Large intestine (tissue), 3 donors: ENCODE results near the gene SMIM13. TPM values are rescaled to one million over a fixed set of nuclear protein-coding genes. Genes with fewer than 3 reads are reported as not detected.

ENCODE experiments used
- DNase-seq, 2 donors: peaks; one replicate each; pipeline versions ENCODE4 v3.0.0 to v3.0.0-alpha.2; 2013
- H3K27ac ChIP-seq: one replicate; pipeline ENCODE4 v1.5.1; 2013; ENCODE audit warnings: low read length
- H3K27me3 ChIP-seq: 2 replicates; pipeline ENCODE4 v1.6.1; 2013; ENCODE audit warnings: low read length; ENCODE audit not compliant: control insufficient read depth, insufficient read depth
- H3K36me3 ChIP-seq: 2 replicates; pipeline ENCODE4 v1.6.1; 2013; ENCODE audit warnings: low read length; ENCODE audit not compliant: control insufficient read depth, insufficient read depth
- H3K4me1 ChIP-seq: one replicate; pipeline ENCODE4 v1.6.1; 2013; ENCODE audit warnings: low read length; ENCODE audit not compliant: control insufficient read depth, insufficient read depth
- H3K4me3 ChIP-seq: one replicate; pipeline ENCODE4 v1.5.1; 2013; ENCODE audit warnings: low read length
- H3K9me3 ChIP-seq: one replicate; pipeline ENCODE4 v1.6.1; 2013; ENCODE audit warnings: mild to moderate bottlenecking, low read depth, low read length, moderate library complexity; ENCODE audit not compliant: control insufficient read depth
- WGBS: methylation state at CpG from one replicate; pipeline ENCODE4 v1.1.5; 2013; ENCODE audit warnings: low lambda C conversion rate; ENCODE audit not compliant: insufficient coverage; 5-methylcytosine and 5-hydroxymethylcytosine counted together
- polyA plus RNA-seq: library from polyadenylated mRNA; unstranded; fragments of 120-200 nt; gene quantifications from one replicate; pipeline ENCODE4 v1.2.1, GENCODE V29; 2013

The SMIM13 gene
- polyA plus RNA-seq, 1 donor, result 13.0 TPM

DNA sequence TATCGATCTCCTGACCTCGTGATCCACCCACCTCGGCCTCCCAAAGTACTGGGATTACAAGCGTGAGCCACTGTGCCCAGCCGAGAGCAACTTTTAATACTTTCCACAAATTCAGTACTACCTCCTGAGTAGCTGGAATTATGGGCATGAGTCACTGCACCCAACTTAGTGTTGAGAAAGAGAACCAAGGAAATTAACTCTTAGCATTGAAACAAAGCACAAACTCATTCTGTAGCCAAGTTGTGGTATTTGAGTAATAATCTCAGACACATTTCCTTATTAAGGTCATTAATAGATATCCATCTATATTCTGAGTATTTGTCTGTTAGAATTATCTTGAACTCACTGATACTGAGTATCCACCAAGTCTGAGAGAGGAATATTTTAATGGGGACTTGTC is 35.2 kb upstream of the SMIM13 start:
- Histone ChIP-seq H3K9me3 (no peaks in the 10 kb centered on the region), H3K36me3 (no peaks in the 10 kb centered on the region), H3K4me3 (no peak overlapping the region), H3K27me3 (no peaks in the 10 kb centered on the region), H3K27ac (no peak overlapping the region), H3K4me1 (no peaks in the 10 kb centered on the region)
- DNase-seq, result no peak
- no CpG with 5 or more reads among the region's 5 CpGs for WGBS

DNA sequence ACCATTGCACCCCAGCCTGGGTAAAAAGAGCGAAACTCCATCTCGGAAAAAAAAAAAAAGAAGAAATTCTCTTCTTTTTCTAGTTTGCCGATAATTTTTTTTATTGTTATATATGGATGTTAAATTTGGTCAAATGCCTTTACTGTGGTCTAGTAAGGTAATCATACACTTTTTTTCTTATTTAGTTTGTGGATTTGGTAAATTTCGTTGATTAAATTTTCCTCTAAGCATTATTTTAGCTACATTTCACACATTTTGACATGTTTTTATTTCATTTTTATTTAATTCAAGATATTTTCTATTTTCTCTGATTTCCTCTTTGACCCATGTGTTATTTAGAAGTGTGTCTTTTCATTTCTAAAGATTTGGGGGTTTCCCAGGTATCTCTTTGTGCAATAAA is 31.6 kb upstream of the SMIM13 start:
- H3K27ac ChIP-seq, result no peak overlapping the region
- H3K36me3 ChIP-seq, result no peaks in the 10 kb centered on the region
- no peak for DNase-seq
- H3K9me3 ChIP-seq, result no peaks in the 10 kb centered on the region
- no peak overlapping the region for H3K4me3 ChIP-seq
- no peaks in the 10 kb centered on the region for H3K27me3 ChIP-seq
- H3K4me1 ChIP-seq, result peaks cover 3% of the 10 kb centered on the region
- 93% methylated on average over 1 of the region's 4 CpGs for WGBS

DNA sequence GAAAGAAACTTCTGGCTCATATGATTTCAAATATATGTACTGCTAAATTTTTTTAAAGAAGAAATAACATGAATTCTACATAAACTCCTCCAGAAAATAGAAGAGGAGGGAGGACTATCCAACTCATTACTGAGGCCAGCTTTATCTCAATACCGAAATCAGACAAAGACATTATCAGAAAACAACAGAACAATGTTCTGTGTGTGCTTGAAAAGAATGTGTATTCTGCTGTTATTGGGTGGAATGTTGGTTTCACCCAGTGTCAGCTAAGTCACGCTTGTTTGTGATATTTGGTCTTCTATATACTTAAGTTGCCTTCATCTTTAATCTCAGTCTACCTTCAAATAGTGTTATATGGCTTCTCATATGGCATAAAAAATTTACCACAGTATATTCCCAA is 30.9 kb upstream of the SMIM13 start:
- H3K9me3 ChIP-seq, result no peaks in the 10 kb centered on the region
- no peaks in the 10 kb centered on the region for H3K36me3 ChIP-seq
- no peak overlapping the region for H3K27ac ChIP-seq
- H3K4me1 ChIP-seq, result peaks cover 8% of the 10 kb centered on the region
- DNase-seq, result no peak
- H3K4me3 ChIP-seq, result no peak overlapping the region
- H3K27me3 ChIP-seq, result no peaks in the 10 kb centered on the region
- WGBS, result 78% methylated on average over 1 of the region's 2 CpGs

- H3K36me3 ChIP-seq, result no peaks in the 10 kb centered on the region
- no peaks in the 10 kb centered on the region for H3K9me3 ChIP-seq
- H3K27me3 ChIP-seq, result no peaks in the 10 kb centered on the region
- no peak overlapping the region for H3K27ac ChIP-seq
- peaks cover 15% of the 10 kb centered on the region for H3K4me1 ChIP-seq
- WGBS, result no CpG with 5 or more reads among the region's 3 CpGs
- H3K4me3 ChIP-seq, result no peak overlapping the region
- DNase-seq, result no peak
Measured at GRCh38 chr6:11064836-11065235, 28.8 kb upstream of the SMIM13 start.

- WGBS, result no CpG with 5 or more reads among the region's 6 CpGs
- H3K27me3 ChIP-seq, result no peaks in the 10 kb centered on the region
- no peak overlapping the region for H3K27ac ChIP-seq
- H3K4me3 ChIP-seq, result no peak overlapping the region
- H3K36me3 ChIP-seq, result no peaks in the 10 kb centered on the region
- H3K4me1 ChIP-seq, result peaks cover 15% of the 10 kb centered on the region
- no peaks in the 10 kb centered on the region for H3K9me3 ChIP-seq
- DNase-seq, result peak; percentile 17 to 34
Measured at GRCh38 chr6:11065436-11066202, 28.0 kb upstream of the SMIM13 start.

- DNase-seq, result peak; percentile 14 to 59
- Histone ChIP-seq H3K4me1 (peaks cover 15% of the 10 kb centered on the region), H3K27me3 (no peaks in the 10 kb centered on the region), H3K9me3 (no peaks in the 10 kb centered on the region), H3K36me3 (no peaks in the 10 kb centered on the region), H3K27ac (peak overlapping the region; percentile 39), H3K4me3 (no peak overlapping the region)
- WGBS, result 20% methylated on average over 1 of the region's 6 CpGs
Measured at GRCh38 chr6:11066505-11067347, 26.9 kb upstream of the SMIM13 start.

DNA sequence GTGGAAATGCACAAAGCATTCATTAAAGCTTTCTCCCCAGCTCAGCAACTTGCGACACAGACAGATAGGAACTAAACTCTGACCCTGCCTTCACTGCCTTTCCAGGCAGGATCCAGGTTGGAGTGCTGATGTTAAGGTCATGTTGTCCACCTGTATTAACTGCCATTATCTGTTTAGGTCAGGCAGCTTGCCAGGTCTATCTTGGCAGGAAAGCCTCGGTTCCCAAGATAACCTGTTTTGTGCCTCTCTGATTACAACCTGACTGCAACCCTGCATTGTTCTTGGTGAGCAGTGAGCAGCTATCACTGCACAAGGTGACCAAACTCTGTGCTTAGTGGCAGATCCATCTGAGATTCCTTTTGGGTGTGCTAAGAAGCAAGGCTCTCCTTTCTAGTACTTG is 26.3 kb upstream of the SMIM13 start:
- Histone ChIP-seq H3K36me3 (no peaks in the 10 kb centered on the region), H3K4me1 (peaks cover 15% of the 10 kb centered on the region), H3K27ac (peak overlapping the region; percentile 46), H3K9me3 (no peaks in the 10 kb centered on the region), H3K4me3 (no peak overlapping the region), H3K27me3 (no peaks in the 10 kb centered on the region)
- no CpG with 5 or more reads among the region's 2 CpGs for WGBS
- DNase-seq, result peak; percentile 58 to 79

DNA sequence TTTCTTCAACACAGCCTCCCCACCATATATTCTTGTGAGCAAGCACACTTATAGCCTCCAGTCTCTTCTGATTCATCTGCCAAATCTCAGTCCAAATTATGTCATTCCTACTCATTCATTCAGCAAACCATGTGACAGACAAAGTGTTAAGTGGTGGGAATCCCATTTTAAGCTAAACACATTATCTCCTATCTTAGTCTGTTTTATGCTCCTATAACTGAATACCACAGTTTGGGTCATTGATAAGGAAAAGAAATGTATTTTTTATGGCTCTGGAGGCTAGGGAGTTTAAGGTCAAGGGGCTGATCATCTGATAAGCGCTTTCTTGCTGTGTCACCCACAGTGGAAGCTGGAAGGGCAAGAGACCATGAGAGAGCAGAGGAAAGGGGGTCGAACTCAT is 23.9 kb upstream of the SMIM13 start:
- Histone ChIP-seq H3K27ac (no peak overlapping the region), H3K27me3 (no peaks in the 10 kb centered on the region), H3K4me1 (peaks cover 15% of the 10 kb centered on the region), H3K9me3 (no peaks in the 10 kb centered on the region), H3K36me3 (no peaks in the 10 kb centered on the region), H3K4me3 (no peak overlapping the region)
- DNase-seq, result no peak
- no CpG with 5 or more reads among the region's 2 CpGs for WGBS

GRCh38 chr6:11072101-11072500 is 21.5 kb upstream of the SMIM13 start:
- no peak overlapping the region for H3K4me3 ChIP-seq
- H3K9me3 ChIP-seq, result no peaks in the 10 kb centered on the region
- no peaks in the 10 kb centered on the region for H3K36me3 ChIP-seq
- no peaks in the 10 kb centered on the region for H3K27me3 ChIP-seq
- no peak overlapping the region for H3K27ac ChIP-seq
- H3K4me1 ChIP-seq, result peaks cover 12% of the 10 kb centered on the region
- DNase-seq, result no peak
- WGBS, result no CpG with 5 or more reads among the region's 4 CpGs

GRCh38 chr6:11076540-11076939 is 17.1 kb upstream of the SMIM13 start:
- no peaks in the 10 kb centered on the region for H3K27me3 ChIP-seq
- DNase-seq, result no peak

More at GRCh38 chr6:11076540-11076939, 17.1 kb upstream of the SMIM13 start:
- Histone ChIP-seq H3K36me3 (no peaks in the 10 kb centered on the region), H3K4me3 (no peak overlapping the region), H3K4me1 (no peaks in the 10 kb centered on the region), H3K27ac (no peak overlapping the region), H3K9me3 (no peaks in the 10 kb centered on the region)
- 67% methylated on average over 1 of the region's 2 CpGs for WGBS
